ENCODE results near the gene EXOG.

GRCh38 chr3:38534180-38534579 is 38.0 kb downstream of the EXOG start:
- TF ChIP-seq, protein P1, sequence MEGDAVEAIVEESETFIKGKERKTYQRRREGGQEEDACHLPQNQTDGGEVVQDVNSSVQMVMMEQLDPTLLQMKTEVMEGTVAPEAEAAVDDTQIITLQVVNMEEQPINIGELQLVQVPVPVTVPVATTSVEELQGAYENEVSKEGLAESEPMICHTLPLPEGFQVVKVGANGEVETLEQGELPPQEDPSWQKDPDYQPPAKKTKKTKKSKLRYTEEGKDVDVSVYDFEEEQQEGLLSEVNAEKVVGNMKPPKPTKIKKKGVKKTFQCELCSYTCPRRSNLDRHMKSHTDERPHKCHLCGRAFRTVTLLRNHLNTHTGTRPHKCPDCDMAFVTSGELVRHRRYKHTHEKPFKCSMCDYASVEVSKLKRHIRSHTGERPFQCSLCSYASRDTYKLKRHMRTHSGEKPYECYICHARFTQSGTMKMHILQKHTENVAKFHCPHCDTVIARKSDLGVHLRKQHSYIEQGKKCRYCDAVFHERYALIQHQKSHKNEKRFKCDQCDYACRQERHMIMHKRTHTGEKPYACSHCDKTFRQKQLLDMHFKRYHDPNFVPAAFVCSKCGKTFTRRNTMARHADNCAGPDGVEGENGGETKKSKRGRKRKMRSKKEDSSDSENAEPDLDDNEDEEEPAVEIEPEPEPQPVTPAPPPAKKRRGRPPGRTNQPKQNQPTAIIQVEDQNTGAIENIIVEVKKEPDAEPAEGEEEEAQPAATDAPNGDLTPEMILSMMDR (IDR thresholded peaks at IDR 0.05) = no peak
- TF ChIP-seq POLR2A (IDR thresholded peaks at IDR 0.05) = no peak
